Adipocyte (in vitro differentiated cells): ENCODE data around the gene PCID2.
"Not testable (repeated sequence)": the region's sequence is repeated elsewhere in the genome, so short reads cannot be mapped to it uniquely, and the experiment has no call there.

Experiments
- DNase-seq: peaks from one replicate; pipeline ENCODE4 v3.0.0-alpha.2; 2015; ENCODE audit warnings: low read depth
- H3K27me3 ChIP-seq: replicated peaks from 2 replicates; pipeline ENCODE4 v1.7.0; 2013; ENCODE audit warnings: mild to moderate bottlenecking, low read length, moderate library complexity; ENCODE audit not compliant: control insufficient read depth, insufficient read depth
- H3K36me3 ChIP-seq: 2 replicates; pipeline ENCODE4 v1.7.0; 2013; ENCODE audit warnings: low read length, mild to moderate bottlenecking, moderate library complexity; ENCODE audit not compliant: control insufficient read depth, insufficient read depth, severe bottlenecking
- H3K4me1 ChIP-seq: 2 replicates; pipeline ENCODE4 v1.7.0; 2013; ENCODE audit warnings: mild to moderate bottlenecking, low read length, moderate library complexity; ENCODE audit not compliant: control insufficient read depth, insufficient read depth
- H3K4me3 ChIP-seq: 2 replicates; pipeline ENCODE4 v1.7.0; 2013; ENCODE audit warnings: mild to moderate bottlenecking, low read length, moderate library complexity
- H3K9ac ChIP-seq: 2 replicates; pipeline ENCODE4 v1.7.0; 2013; ENCODE audit warnings: mild to moderate bottlenecking, low read length, moderate library complexity
- H3K9me3 ChIP-seq: 2 replicates; pipeline ENCODE4 v1.7.0; 2013; ENCODE audit warnings: mild to moderate bottlenecking, low read length, moderate library complexity; ENCODE audit not compliant: control insufficient read depth

PCID2 gene

GRCh38 chr13:113161975-113162374, 46.5 kb downstream of the PCID2 start:
- not testable (repeated sequence) for H3K36me3 ChIP-seq, H3K4me1 ChIP-seq, H3K9me3 ChIP-seq, H3K4me3 ChIP-seq, H3K9ac ChIP-seq, DNase-seq
- H3K27me3 ChIP-seq = peaks cover 14% of the 10 kb centered on the region

- Histone ChIP-seq H3K27me3 (peaks cover 14% of the 10 kb centered on the region), H3K9ac (no peak overlapping the region), H3K4me1 (no peaks in the 10 kb centered on the region), H3K4me3 (no peak overlapping the region), H3K36me3 (no peaks in the 10 kb centered on the region), H3K9me3 (no peaks in the 10 kb centered on the region)
- DNase-seq = no peak
Measured at GRCh38 chr13:113161433-113161832, 47.0 kb downstream of the PCID2 start.

GRCh38 chr13:113160983-113161382, 47.5 kb downstream of the PCID2 start:
- no peak for DNase-seq
- Histone ChIP-seq H3K9ac (no peak overlapping the region), H3K4me3 (no peak overlapping the region), H3K36me3 (no peaks in the 10 kb centered on the region), H3K27me3 (peaks cover 14% of the 10 kb centered on the region), H3K4me1 (no peaks in the 10 kb centered on the region), H3K9me3 (no peaks in the 10 kb centered on the region)

GRCh38 chr13:113159701-113160100, 48.8 kb downstream of the PCID2 start:
- Histone ChIP-seq H3K9ac (no peak overlapping the region), H3K4me3 (no peak overlapping the region), H3K9me3 (no peaks in the 10 kb centered on the region), H3K27me3 (peaks cover 14% of the 10 kb centered on the region), H3K36me3 (no peaks in the 10 kb centered on the region), H3K4me1 (peaks cover 5% of the 10 kb centered on the region)
- no peak for DNase-seq

- no peaks in the 10 kb centered on the region for H3K36me3 ChIP-seq
- no peaks in the 10 kb centered on the region for H3K9me3 ChIP-seq
- DNase-seq = no peak
- H3K4me1 ChIP-seq = peaks cover 9% of the 10 kb centered on the region
- no peak overlapping the region for H3K4me3 ChIP-seq
- no peak overlapping the region for H3K9ac ChIP-seq
- H3K27me3 ChIP-seq = peaks cover 14% of the 10 kb centered on the region
Measured at GRCh38 chr13:113158946-113159345, 49.5 kb downstream of the PCID2 start.

GRCh38 chr13:113157929-113158747, 50.3 kb downstream of the PCID2 start, which contains the start of gene PROZ:
Gene PROZ (plus strand): TSS chr13:113158648. CDS start chr13:113158661, 13 bp downstream.
- no peak for DNase-seq
- no peaks in the 10 kb centered on the region for H3K9me3 ChIP-seq
- H3K4me1 ChIP-seq = peaks cover 14% of the 10 kb centered on the region
- peaks cover 14% of the 10 kb centered on the region for H3K27me3 ChIP-seq
- H3K4me3 ChIP-seq = no peak within 1 kb of the TSS
- H3K36me3 ChIP-seq = no peaks in the 10 kb centered on the region
- H3K9ac ChIP-seq = no peak within 1 kb of the TSS

- no peaks in the 10 kb centered on the region for H3K36me3 ChIP-seq
- no peak overlapping the region for H3K9ac ChIP-seq
- no peak for DNase-seq
Measured at GRCh38 chr13:113157206-113157928, 51.1 kb downstream of the PCID2 start.

GRCh38 chr13:113155982-113156655, 52.4 kb downstream of the PCID2 start:
- DNase-seq = no peak
- H3K4me1 ChIP-seq = peaks cover 28% of the 10 kb centered on the region
- H3K4me3 ChIP-seq = no peak overlapping the region
- peaks cover 11% of the 10 kb centered on the region for H3K27me3 ChIP-seq
- no peak overlapping the region for H3K9ac ChIP-seq
- H3K9me3 ChIP-seq = no peaks in the 10 kb centered on the region
- no peaks in the 10 kb centered on the region for H3K36me3 ChIP-seq

More at GRCh38 chr13:113157206-113157928, 51.1 kb downstream of the PCID2 start:
- Histone ChIP-seq H3K4me1 (peaks cover 22% of the 10 kb centered on the region), H3K27me3 (peaks cover 14% of the 10 kb centered on the region), H3K9me3 (no peaks in the 10 kb centered on the region), H3K4me3 (no peak overlapping the region)

GRCh38 chr13:113155201-113155600, 53.3 kb downstream of the PCID2 start:
- Histone ChIP-seq H3K9ac (no peak overlapping the region), H3K9me3 (no peaks in the 10 kb centered on the region), H3K27me3 (peaks cover 2% of the 10 kb centered on the region), H3K36me3 (no peaks in the 10 kb centered on the region), H3K4me1 (peaks cover 28% of the 10 kb centered on the region), H3K4me3 (no peak overlapping the region)
- no peak for DNase-seq

- peaks cover 28% of the 10 kb centered on the region for H3K4me1 ChIP-seq
- peak; percentile 89 for DNase-seq
- H3K27me3 ChIP-seq = no peaks in the 10 kb centered on the region
- no peaks in the 10 kb centered on the region for H3K9me3 ChIP-seq
- H3K36me3 ChIP-seq = no peaks in the 10 kb centered on the region
- H3K9ac ChIP-seq = peak overlapping the region; percentile 87
- H3K4me3 ChIP-seq = peak overlapping the region; percentile 78
Measured at GRCh38 chr13:113153810-113154748, 54.4 kb downstream of the PCID2 start.
